Stimulated activated CD4-positive, alpha-beta T cell treated with anti-CD3 and anti-CD28 coated beads, TNF-alpha, amount 100 ng/mL, for 4 hours (primary cell): ENCODE measurements around the gene HPS1.

Experiments used
- DNase-seq, 3 experiments: peaks; one replicate each; pipeline ENCODE4 v3.0.0-alpha.2; 2020; ENCODE audit warnings: low read depth in 3 of 3

HPS1 gene

GRCh38 chr10:98463976-98464754 is 17.4 kb upstream of the HPS1 start:
- DNase-seq, result no peak

GRCh38 chr10:98463016-98463415 is 16.3 kb upstream of the HPS1 start:
- DNase-seq, result no peak

- no peak for DNase-seq
Observed at GRCh38 chr10:98461500-98461842, 14.7 kb upstream of the HPS1 start.

GRCh38 chr10:98460837-98461499 is 14.2 kb upstream of the HPS1 start:
- DNase-seq, result no peak

GRCh38 chr10:98458809-98459784 is 12.4 kb upstream of the HPS1 start:
- DNase-seq, result no peak

- no peak for DNase-seq
Observed at GRCh38 chr10:98457721-98458120, 11.0 kb upstream of the HPS1 start.

GRCh38 chr10:98456686-98457482 is 10.1 kb upstream of the HPS1 start:
- no peak for DNase-seq

- no peak for DNase-seq
Observed at GRCh38 chr10:98456043-98456570, 9.4 kb upstream of the HPS1 start.

GRCh38 chr10:98453729-98454128 is 7.0 kb upstream of the HPS1 start:
- DNase-seq, result no peak

GRCh38 chr10:98450618-98451017 is 3.9 kb upstream of the HPS1 start:
- DNase-seq, result no peak

- DNase-seq, result no peak
Observed at GRCh38 chr10:98449287-98449686, 2.6 kb upstream of the HPS1 start.

GRCh38 chr10:98446151-98446660 is 529 bp downstream of the HPS1 start:
- DNase-seq, result peak in 1 of 3 experiments; percentile 14

GRCh38 chr10:98445200-98445812 is 1.4 kb downstream of the HPS1 start:
- no peak for DNase-seq

- DNase-seq, result no peak
Observed at GRCh38 chr10:98444314-98445006, 2.3 kb downstream of the HPS1 start.

- DNase-seq, result no peak
Observed at GRCh38 chr10:98438715-98439114, 8.0 kb downstream of the HPS1 start.

GRCh38 chr10:98436704-98437103 is 10.0 kb downstream of the HPS1 start:
- DNase-seq, result no peak

- no peak for DNase-seq
Observed at GRCh38 chr10:98435178-98435577, 11.6 kb downstream of the HPS1 start.

GRCh38 chr10:98433881-98434732 is 12.6 kb downstream of the HPS1 start:
- DNase-seq, result no peak

GRCh38 chr10:98433371-98433770 is 13.4 kb downstream of the HPS1 start:
- DNase-seq, result no peak
